Upper lobe of left lung (tissue), 4 donors: ENCODE data around the gene GPR158.
"Not testable (repeated sequence)": the region's sequence is repeated elsewhere in the genome, so short reads cannot be mapped to it uniquely, and the experiment has no call there.

Experiments used
- EP300 ChIP-seq, 4 donors: sonication (generic); formaldehyde crosslinking; IDR thresholded peaks; one replicate each; pipeline ENCODE4 v1.5.1; 2017; ENCODE audit warnings: antibody characterized with exemption in 4 of 4, control low read depth in 2 of 4
- POLR2A ChIP-seq, 4 donors: fragments of 450-650 bp; IDR thresholded peaks; one replicate each; pipeline ENCODE4 v1.5.1; 2016 to 2017; ENCODE audit warnings: antibody characterized with exemption in 4 of 4, mild to moderate bottlenecking in 2 of 4
- TF ChIP-seq, protein P1 (sequence below), 6 experiments: fragments of 450-650 bp in 4 of 6; fragments of 200-600 bp in 2 of 6; sonication (generic) in 2 of 6; IDR thresholded peaks; one replicate each; pipeline ENCODE4 v1.5.1; 2016 to 2019; ENCODE audit warnings: antibody characterized with exemption in 6 of 6

DNA sequence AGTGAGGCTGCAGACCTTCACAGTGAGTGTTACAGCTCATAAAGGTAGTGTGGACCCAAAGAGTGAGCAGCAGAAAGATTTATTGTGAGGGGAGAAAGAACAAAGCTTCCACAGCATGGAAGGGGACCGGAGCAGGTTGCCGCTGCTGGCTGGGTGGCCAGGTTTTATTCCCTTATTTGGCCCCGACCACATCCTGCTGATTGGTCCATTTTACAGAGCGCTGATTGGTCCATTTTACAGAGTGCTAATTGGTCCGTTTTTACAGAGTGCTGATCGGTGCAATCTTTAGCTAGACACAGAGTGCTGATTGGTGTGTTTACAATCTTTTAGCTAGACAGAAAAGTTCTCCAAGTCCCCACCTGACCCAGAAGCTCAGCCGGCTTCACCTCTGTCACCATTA is 11.3 kb upstream of the GPR158 start:
- TF ChIP-seq, protein P1, sequence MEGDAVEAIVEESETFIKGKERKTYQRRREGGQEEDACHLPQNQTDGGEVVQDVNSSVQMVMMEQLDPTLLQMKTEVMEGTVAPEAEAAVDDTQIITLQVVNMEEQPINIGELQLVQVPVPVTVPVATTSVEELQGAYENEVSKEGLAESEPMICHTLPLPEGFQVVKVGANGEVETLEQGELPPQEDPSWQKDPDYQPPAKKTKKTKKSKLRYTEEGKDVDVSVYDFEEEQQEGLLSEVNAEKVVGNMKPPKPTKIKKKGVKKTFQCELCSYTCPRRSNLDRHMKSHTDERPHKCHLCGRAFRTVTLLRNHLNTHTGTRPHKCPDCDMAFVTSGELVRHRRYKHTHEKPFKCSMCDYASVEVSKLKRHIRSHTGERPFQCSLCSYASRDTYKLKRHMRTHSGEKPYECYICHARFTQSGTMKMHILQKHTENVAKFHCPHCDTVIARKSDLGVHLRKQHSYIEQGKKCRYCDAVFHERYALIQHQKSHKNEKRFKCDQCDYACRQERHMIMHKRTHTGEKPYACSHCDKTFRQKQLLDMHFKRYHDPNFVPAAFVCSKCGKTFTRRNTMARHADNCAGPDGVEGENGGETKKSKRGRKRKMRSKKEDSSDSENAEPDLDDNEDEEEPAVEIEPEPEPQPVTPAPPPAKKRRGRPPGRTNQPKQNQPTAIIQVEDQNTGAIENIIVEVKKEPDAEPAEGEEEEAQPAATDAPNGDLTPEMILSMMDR (IDR thresholded peaks at IDR 0.05): not testable (repeated sequence)
- not testable (repeated sequence) for TF ChIP-seq EP300, POLR2A (IDR thresholded peaks at IDR 0.05)
